ENCODE measurements around the gene PRRX2.
A peak's percentile ranks its signal among the peaks of the same experiment; 100 is the strongest.

PRRX2 gene

DNA sequence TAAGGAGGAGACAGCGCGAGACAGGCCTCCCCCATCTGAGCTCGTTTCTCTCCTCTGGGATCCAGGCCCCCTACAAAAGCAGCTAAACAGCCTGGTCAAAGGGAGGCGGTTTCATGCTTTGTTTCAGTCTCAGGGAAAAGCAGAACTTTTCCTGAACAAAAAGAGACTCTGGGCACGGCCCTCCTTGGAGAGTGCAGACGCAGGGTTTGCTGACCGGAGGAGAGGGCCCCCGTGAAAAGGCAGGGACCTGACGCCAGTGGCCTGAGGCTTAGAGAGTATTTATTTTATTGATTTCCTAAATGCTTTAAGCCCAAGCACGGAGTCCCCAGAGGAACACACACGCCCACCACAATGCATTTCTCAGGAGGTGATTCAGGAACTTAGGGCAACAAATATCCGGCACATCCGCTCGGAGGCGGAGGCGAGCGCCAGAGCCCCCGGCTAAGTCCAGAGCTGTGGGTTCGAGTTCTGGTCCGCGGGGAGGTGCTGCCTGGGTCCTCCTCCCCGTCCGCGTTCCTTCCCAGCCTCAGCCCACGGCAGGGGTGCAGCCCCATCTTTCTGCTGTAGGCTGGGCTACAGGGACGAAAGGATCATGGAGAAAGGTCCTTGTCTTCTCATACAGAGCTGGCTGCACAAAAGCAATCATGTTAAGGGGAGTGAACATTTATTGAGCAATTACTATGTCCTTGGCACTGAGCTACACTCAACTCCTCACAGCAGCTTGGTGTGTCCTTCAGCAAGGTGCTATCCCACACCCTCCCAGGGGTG lies 47.4 kb downstream of the PRRX2 start:
- no peak for DNase-seq

DNA sequence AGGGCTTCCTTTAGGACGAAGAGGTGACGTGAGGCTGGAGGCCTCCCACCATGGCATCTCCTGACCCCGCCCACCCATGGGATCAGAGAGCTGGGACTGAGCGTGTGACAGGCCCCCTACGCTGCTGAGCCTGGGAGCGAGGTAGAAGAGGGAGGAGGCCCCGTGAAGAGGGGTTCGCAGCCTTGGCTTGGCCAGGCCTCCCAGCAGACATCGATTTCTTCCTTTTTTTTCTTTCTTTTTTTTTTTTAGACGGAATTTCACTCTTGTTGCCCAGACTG lies 47.9 kb downstream of the PRRX2 start:
- no peak for DNase-seq

DNA sequence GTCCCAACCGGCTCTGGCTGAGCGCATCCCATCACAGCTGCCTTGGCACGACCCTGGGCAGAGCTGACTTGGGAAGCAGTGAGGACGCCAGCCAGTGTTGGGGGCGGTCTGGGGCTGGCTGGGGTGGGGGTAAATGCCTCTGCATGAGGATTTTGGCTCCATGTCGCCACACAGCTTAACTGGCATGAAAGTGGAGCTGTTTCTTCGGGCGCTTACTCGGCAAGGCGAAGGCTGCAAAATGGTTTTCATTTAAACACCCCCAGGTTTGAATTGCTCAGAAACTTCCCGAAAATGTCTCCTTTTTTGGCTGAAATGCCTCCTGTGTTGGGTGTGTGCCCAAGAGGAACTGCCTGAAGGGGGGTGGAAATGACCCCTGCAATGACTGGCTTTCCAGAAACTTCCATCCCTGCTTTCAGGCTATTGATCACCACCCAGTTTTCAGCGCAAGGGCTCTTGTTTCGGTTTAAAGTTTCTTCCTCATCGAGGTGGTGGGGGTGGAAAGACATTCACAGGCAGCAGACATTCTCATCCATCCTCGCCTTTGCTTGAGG lies 49.1 kb downstream of the PRRX2 start:
- DNase-seq: no peak

DNA sequence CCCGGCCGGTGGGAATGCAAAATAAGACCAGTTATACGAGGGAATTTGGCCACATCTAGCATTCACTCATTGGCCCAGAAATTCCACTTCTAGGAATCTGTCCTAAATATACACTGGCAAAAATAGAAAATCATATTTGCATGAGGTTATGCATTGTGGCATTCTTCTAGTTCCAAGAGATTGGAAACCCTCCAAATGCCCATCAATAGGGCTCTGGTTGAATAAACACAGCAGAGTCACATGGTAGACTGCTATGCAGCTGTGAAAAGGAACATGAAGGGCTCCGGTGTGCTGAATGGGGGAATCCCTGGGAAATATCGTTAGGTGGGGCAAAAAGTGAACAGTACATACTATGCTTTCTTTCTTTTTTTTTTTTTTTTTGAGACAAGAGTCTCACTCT lies 50.6 kb downstream of the PRRX2 start:
- no peak for DNase-seq

DNA sequence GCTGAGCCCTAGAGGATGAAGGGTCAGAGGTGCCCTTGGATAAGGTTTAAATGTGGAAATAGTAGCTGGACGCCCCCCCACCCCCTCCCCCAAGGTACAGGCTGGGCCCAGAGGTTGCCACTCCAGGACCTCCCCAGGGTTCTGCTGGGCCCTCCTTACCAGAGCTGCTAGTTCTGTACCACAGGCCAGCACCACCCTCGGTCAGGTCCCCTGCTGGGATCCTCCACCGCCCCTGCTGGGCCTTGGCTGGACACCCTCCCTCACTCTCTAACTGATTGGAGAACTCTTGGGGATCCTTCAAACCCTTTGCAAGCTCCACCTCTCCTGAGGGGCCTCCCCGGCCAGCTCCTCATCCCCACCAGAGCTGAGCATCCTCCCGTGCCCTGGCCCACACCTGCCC lies 52.5 kb downstream of the PRRX2 start:
- no peak for DNase-seq

DNA sequence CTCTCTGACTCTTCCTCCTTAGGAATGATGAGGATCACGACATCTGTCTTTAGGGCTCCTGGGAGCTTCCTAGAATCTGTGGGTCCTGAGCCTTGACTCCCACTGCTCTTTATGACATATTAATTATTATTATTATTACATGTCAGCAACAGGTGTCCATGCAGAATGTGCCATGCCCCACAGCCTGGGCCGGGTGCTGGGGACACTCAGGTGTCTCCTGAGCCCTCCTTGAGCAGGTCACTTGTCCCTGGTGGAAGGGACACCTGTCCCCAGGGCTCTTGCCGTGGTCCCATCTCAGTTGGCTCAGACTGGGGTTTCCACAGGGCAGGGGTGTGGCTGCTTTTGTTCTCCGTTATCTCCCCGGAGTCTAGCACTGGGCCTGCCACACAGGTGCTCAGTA lies 53.2 kb downstream of the PRRX2 start:
- DNase-seq: no peak

DNA sequence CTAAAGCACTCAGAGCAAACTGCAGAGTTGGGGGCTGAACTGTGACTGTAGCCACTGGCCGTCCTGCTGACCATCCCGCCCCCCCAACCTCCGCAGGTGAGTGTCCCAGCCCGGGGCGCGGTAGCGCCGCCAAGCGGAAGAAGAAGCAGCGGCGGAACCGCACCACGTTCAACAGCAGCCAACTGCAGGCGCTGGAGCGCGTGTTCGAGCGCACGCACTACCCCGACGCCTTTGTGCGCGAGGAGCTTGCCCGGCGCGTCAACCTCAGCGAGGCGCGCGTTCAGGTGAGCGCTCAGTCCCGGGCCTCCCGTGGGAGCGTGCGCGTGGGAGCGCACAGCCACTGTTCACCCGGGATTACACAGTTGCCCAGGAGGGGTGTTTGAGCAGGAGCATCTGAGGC lies 53.7 kb downstream of the PRRX2 start:
- no peak for DNase-seq

DNA sequence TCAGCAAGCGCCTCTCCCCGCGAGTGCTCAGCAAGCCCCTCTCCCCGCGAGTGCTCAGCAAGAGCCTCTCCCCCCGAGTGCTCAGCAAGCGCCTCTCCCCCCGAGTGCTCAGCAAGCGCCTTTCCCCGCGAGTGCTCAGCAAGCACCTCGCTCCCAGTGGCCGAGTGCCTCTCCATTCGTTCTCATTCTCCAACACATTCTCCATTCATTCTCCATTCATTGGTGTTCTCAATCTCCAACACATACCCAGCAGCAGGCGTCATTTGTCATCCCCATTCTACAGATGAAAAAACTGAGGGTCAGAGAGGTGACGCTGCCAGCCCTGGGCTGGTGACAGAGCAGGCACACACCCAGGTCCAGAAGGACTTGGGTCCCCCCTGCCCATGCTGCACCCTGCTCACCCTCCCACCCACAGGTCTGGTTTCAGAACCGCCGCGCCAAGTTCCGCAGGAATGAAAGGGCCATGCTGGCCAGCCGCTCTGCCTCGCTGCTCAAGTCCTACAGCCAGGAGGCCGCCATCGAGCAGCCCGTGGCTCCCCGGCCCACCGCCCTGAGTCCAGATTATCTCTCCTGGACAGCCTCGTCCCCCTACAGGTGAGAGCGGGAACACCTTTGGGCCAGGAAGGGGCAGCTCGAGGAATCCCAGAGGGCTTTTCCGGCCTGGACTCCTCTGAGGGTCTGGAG lies 54.9 kb downstream of the PRRX2 start:
- no peak for DNase-seq

DNA sequence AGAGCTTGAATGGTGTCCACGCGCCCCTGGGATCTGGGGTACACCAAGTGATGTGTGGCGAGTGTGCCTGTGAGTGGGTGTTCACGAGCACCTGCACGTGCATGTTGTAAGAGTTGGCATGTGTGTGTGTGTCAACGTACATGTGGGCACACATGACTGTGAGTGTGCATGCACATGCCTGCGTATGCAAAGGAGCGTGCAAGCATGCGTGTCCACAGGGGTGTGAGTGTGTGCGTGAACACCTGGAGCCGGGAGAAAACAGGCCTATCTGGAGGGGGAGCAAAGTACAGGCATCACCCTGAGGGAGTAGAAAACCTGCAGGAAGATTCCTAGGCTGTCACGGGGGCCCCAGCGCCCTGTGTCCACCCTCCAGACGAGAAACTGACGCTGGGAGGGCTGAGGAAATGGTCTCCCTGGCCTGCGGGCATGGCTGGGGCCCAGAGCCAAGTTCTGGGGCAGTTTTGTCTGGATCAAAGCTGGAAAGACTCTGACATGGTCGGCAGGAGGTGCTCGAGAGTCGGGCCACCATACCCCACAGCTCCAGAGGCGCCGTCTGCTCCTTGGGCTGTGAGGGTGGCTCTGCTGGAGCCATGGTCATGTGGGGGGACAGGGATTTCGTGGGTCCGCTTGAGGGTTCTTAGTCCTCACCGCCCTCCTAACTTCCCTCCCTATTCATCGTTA lies 55.6 kb downstream of the PRRX2 start:
- no peak for DNase-seq

DNA sequence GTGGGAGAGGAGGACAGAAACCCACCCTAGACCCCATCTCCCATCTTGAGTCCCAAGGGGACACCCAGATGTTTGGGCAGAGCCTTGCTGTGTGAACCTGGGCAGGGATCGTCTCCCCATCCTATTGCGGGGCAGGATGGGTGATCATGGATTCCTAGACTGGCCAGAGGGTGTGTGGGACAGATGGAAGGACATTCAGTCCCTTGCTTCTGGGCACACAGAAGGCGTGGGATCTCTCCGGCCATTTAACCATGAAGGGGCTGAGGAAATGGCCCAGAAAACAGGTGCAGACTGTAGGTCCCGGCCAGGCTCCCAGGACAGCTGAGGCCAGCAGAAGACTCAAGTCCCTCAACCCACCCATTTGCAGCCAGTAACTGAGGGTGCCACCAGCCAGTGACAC lies 57.5 kb downstream of the PRRX2 start:
- no peak for DNase-seq

DNA sequence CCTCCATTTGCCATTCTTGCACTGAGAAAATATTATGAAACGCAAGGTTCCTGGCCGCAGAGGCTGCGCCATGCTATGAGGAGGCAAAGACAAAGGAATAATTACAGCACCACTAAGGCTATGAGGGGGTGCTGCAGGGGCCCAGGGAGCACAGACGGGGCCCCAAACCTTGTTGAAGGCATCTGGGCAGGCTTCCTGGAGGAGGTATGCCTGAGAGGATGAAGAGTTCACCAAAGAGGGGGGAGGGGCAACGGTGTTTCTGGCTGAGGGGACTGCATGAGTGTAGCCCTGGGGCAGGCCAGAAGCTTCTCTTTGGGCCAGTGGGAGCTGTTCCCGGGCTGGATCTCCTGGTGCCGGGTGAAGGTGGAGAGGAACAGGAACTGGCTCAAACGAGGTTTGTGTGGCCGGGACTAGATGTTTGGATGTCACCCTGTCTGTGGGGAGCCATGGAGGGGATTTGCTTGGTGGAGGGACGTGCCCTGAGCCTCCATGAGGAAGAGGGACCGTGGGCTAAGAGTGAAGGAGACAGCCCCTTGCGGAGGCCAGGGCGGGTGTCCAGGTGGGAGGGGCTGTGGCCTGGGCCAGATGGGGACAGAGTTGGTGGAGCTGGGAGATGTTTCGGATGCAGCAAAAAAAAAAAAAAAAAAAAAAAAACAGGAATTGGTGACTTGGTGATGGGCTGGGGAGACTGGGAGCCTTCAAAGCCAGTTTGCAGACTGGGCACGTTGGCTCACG lies 59.2 kb downstream of the PRRX2 start:
- no peak for DNase-seq

DNA sequence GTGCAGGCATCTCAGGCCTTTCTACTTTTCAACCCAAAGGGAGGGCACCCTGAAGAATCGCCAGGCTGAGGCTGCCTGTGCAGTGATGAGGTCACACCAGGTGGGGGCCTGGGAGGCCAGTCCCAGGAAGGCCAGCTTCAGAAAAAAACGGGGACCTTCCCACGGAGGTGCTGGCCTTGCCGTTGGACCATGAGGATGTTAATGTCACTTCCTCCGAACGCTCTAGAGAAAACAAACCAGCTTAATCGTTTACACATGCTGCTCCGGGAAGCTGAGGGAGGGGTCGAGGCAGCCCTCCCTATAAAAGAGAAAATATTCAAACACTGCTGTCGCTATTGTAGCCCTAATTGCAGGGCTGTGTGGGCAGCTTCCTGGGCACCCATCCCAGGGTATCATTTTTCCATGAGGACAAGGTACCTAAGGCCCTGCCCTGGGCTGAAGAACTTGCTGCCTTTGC lies 60.4 kb downstream of the PRRX2 start:
- DNase-seq: no peak

DNA sequence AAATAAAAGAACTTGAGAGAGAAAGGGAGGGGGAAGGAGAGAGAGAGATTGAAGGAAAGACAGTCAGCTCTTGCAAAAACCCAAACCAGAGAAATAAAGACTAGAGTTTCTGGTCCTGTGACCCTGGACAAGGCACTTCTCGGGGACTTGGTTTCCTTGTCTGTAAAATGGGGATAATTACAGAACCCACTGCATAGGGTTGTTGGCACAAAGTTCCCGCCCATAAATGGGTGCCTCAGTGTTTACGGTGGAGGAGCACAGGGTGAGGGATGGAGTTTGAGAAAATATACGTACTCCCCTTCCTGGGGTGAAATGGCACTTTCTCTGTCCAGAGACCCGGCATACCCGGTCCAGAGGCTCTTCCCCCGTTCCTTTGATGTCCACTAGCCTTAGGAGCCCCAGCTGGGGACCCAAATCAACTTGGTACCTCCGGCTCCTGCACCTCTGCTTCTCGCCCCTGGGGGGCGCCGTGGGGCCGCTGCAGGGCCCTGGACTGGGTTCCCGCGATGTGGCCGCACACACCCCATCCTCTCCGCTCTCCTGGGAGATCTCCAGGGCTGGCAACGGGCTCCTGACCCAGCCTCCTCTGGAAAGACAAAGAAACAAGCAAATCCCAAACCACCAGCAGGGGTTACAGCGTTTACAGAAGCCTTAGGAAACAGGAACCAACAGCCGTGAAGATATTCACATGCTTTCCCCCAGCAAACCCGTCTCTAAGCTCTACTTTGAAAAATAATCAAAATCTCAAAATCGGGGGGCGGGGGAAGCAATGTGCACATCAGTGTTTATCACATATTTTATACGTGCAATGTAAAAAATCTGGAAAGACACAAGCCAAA lies 61.1 kb downstream of the PRRX2 start:
- DNase-seq: peak; percentile 44

DNA sequence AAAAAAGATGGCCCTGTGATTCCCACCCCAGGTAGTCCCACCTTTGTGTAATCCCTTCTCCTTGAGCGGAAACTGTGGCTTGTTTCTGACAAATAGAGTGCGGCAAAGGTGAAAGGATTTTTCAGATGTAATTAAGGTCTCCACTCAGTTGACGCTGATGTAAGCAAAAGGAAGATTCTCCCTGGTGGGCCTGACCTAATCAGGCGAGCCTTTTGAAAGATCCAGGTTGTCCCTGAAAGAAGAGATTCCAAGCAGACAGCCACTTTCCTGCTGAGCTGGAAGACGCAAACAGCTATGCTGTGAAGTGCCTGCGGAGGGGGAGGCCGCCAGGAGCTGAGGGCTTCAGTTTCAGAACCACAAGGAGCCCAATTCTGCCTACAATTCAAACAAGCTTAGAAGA lies 63.3 kb downstream of the PRRX2 start:
- no peak for DNase-seq

DNA sequence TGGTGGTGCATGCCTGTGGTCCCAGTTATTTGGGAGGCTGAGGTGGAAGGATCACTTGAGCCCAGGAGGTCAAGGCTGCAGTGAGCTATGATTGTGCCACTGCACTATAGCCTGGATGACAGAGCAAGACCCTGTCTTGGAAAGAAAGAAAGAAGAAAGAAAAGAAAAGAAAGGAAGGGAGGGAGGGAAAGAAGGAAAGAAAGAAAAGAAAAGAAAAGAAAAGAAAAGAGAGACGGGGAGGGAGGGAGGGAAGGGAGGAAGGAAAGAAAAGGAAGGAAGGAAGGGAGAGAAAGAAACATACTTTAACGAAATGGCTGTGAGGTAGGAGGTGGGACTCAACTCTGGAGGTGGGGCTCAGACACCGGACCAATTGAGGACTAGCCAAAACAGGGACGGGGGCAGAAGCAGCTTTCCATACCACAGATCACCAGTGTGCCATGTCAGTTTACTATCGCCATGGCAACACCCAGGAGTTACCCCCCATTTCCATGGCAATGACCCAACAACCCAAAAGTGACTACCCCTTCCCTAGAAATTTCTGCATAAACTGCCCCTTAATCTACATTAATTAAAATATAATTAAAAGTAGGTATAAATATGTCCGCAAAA lies 66.1 kb downstream of the PRRX2 start:
- no peak for DNase-seq

DNA sequence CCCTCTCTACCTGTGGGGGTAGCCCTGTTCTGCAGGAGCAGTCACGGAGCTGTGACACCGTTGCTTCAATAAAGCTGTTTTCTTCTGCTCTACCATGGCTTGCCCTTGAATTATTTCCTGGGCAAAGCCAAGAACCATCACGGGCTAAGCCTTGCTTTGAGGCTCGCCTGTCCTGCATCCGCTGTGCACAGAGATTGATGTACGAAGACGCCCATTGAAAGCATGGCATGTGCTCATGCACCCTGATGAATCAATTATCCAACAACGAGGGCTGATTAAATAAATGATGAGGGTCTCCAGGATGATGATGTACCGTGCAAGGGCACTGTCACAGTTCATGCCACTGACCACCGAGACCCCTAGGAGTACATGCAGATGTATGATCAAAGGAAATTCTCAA lies 66.7 kb downstream of the PRRX2 start:
- DNase-seq: no peak

DNA sequence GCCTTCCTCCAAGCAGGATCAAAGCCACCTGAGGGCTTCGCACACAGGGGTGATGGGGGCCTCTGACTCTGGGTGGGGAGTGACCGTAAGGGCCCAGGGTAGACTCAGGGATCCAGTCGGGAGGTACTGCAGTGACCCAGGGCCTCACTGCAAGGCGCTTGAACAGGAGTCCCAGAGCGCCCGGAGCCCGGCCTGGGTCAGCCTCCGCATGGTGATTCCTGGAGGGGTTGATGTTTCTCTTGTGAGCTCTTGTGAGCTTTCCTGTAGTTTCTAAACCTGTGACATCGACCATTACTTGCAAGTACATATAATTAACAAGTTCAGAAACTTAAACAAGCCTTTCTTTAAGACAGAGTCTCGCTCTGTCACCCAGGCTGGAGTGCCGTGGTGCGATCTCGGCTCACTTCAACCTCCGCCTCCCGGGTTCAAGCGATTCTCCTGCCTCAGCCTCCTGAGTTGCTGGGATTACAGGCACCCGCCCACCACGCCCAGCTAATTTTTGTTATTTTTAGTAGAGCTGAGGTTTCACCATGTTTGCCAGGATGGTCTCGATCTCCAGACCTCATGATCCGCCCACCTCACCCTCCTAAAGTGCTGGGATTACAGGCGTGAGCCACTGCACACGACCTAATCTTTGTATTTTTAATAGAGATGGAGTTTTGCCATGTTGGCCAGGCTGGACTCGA lies 67.6 kb downstream of the PRRX2 start:
- no peak for DNase-seq

DNA sequence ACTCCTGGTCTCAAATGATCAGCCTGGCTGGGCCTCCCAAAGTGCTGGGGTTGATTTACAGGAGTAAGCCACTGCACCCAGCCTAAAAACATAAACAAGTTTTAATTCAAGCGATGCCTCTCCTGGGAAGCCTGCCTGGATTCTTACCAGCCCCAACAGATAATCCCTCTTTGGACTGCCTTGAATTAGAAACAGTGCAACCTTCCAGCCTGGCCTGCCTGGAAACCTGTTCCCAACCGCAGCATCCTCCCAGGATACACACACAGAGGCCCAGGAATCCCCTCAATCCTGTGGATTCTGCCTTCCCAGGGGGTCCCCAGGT lies 68.1 kb downstream of the PRRX2 start:
- no peak for DNase-seq

DNA sequence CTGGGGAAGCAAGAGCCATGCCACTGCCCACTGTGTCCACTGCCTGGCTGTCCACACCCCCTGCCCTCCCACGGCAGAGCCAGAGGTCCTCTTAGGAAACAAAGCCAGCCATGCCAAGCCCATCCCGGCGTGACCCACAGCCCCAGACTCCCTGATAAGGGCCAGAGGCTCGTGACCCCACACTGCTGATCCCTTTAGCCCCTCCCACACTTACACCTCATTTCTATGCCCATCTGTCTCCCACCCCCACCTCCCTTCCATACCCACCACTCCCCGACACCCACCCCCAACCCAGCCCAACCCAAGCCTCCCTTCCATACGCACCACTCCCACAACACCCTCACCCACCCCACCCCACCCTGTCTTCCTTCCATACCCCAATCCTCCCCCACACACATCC lies 70.1 kb downstream of the PRRX2 start:
- no peak for DNase-seq

DNA sequence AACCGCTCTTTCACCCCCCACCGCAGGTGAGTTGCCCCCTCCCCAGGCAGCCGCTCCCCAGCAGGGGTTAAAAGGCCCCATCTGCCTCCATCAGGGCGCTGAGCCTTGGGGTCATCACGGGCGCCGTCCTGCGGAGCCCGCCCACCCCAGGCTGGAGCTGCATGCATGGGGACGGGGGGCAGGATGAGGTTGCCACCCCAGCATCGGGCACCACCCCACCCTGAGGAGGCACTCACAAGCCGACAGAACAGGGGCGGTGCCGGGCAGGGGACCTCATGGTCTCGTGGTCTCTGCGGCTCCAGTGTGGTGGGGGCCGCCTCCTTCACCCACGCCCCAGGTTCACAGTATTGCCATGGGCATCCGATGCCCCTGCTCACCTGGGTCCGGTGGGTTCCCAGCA lies 70.9 kb downstream of the PRRX2 start:
- no peak for DNase-seq

Data from T-helper 9 cell (primary cell).